ENCODE results near the gene JMJD4. TPM values are rescaled to one million over a fixed set of nuclear protein-coding genes. Genes with fewer than 3 reads are reported as not detected.

The JMJD4 gene
- polyA plus RNA-seq, 1 donor (not counting 4 experiments of a cell fraction or from before 2014, with no cell fraction given): 19.5 TPM

- H3K27me3 ChIP-seq (ENCODE audit: control insufficient read depth, extremely low read depth, insufficient read depth, low read length): no peaks in the 10 kb centered on the region
- no peaks in the 10 kb centered on the region for H3K9me1 ChIP-seq (ENCODE audit: control insufficient read depth, extremely low read depth, insufficient read depth, low read length)
- peaks cover 10% of the 10 kb centered on the region for H3K4me1 ChIP-seq (ENCODE audit: control insufficient read depth, extremely low read depth, insufficient read depth, low read length)
- dilution Hi-C loops (cut with MboI; ENCODE audit: extremely low pct_ligation_motif_present, low sequenced_read_pairs): no loop called here
- DNase-seq (ENCODE audit: low read depth, low spot score): no peak
- H3K36me3 ChIP-seq (ENCODE audit: control insufficient read depth in 2 of 2, extremely low read depth in 1 of 2, insufficient read depth in 2 of 2, low read length in 2 of 2): peaks cover 10 to 11% of the 10 kb centered on the region in 2 experiments
- H3K27ac ChIP-seq (ENCODE audit: control insufficient read depth, insufficient read depth, low read length): no peak overlapping the region
- no peaks in the 10 kb centered on the region for H4K20me1 ChIP-seq (ENCODE audit: control insufficient read depth, extremely low read depth, insufficient read depth, low read length)
- no peak overlapping the region for H3K9ac ChIP-seq (ENCODE audit: control insufficient read depth, extremely low read depth, insufficient read depth, low read length)
- FAIRE-seq: no peak
- no peak overlapping the region for H3K4me3 ChIP-seq (ENCODE audit: control insufficient read depth in 2 of 3, extremely low read depth in 1 of 3, insufficient read depth in 2 of 3, low read depth in 1 of 3, low read length in 3 of 3)
- no peak overlapping the region for H3K4me2 ChIP-seq (ENCODE audit: control insufficient read depth, extremely low read depth, insufficient read depth, low read depth, low read length)
- H3K79me2 ChIP-seq (ENCODE audit: control insufficient read depth, insufficient read depth, low read length): peaks cover 20% of the 10 kb centered on the region
- no peaks in the 10 kb centered on the region for H3K9me3 ChIP-seq (ENCODE audit: control insufficient read depth, low read depth, low read length)
- H2AFZ ChIP-seq (ENCODE audit: control insufficient read depth, low read length): no peak overlapping the region
- TF ChIP-seq CTCF (optimal IDR thresholded peaks at IDR 0.05 in 1 of 3, IDR thresholded peaks at IDR 0.05 in 1 of 3, conservative IDR thresholded peaks at IDR 0.05 in 1 of 3; ENCODE audit: extremely low read depth in 1 of 3, insufficient read depth in 2 of 3, low read length in 3 of 3): no peak
- TF ChIP-seq EZH2 (IDR thresholded peaks at IDR 0.05; ENCODE audit: low read length): no peak
Measured at GRCh38 chr1:227754958-227755357, 19.9 kb upstream of the JMJD4 start.

- DNase-seq (ENCODE audit: low read depth, low spot score) (no peak), FAIRE-seq (no peak)
- no peak overlapping the region for H2AFZ ChIP-seq (ENCODE audit: control insufficient read depth, low read length)
- no peaks in the 10 kb centered on the region for H3K9me3 ChIP-seq (ENCODE audit: control insufficient read depth, low read depth, low read length)
- H3K36me3 ChIP-seq (ENCODE audit: control insufficient read depth in 2 of 2, extremely low read depth in 1 of 2, insufficient read depth in 2 of 2, low read length in 2 of 2): peaks cover 8% of the 10 kb centered on the region in 2 experiments
- TF ChIP-seq CTCF (optimal IDR thresholded peaks at IDR 0.05 in 1 of 3, IDR thresholded peaks at IDR 0.05 in 1 of 3, conservative IDR thresholded peaks at IDR 0.05 in 1 of 3; ENCODE audit: extremely low read depth in 1 of 3, insufficient read depth in 2 of 3, low read length in 3 of 3) (no peak), EZH2 (IDR thresholded peaks at IDR 0.05; ENCODE audit: low read length) (no peak)
- no peaks in the 10 kb centered on the region for H3K9me1 ChIP-seq (ENCODE audit: control insufficient read depth, extremely low read depth, insufficient read depth, low read length)
- H3K4me2 ChIP-seq (ENCODE audit: control insufficient read depth, extremely low read depth, insufficient read depth, low read depth, low read length): no peak overlapping the region
- peaks cover 2% of the 10 kb centered on the region for H3K4me1 ChIP-seq (ENCODE audit: control insufficient read depth, extremely low read depth, insufficient read depth, low read length)
- no peak overlapping the region for H3K4me3 ChIP-seq (ENCODE audit: control insufficient read depth in 2 of 3, extremely low read depth in 1 of 3, insufficient read depth in 2 of 3, low read depth in 1 of 3, low read length in 3 of 3)
- no peak overlapping the region for H3K9ac ChIP-seq (ENCODE audit: control insufficient read depth, extremely low read depth, insufficient read depth, low read length)
- peaks cover 24% of the 10 kb centered on the region for H3K79me2 ChIP-seq (ENCODE audit: control insufficient read depth, insufficient read depth, low read length)
- no peaks in the 10 kb centered on the region for H3K27me3 ChIP-seq (ENCODE audit: control insufficient read depth, extremely low read depth, insufficient read depth, low read length)
- no peak overlapping the region for H3K27ac ChIP-seq (ENCODE audit: control insufficient read depth, insufficient read depth, low read length)
- H4K20me1 ChIP-seq (ENCODE audit: control insufficient read depth, extremely low read depth, insufficient read depth, low read length): peaks cover 3% of the 10 kb centered on the region
- dilution Hi-C loops (cut with MboI; ENCODE audit: extremely low pct_ligation_motif_present, low sequenced_read_pairs): no loop called here
Measured at GRCh38 chr1:227753999-227754711, 19.1 kb upstream of the JMJD4 start.
